Measurements from ENCODE around the gene SHROOM3.

The SHROOM3 gene

DNA sequence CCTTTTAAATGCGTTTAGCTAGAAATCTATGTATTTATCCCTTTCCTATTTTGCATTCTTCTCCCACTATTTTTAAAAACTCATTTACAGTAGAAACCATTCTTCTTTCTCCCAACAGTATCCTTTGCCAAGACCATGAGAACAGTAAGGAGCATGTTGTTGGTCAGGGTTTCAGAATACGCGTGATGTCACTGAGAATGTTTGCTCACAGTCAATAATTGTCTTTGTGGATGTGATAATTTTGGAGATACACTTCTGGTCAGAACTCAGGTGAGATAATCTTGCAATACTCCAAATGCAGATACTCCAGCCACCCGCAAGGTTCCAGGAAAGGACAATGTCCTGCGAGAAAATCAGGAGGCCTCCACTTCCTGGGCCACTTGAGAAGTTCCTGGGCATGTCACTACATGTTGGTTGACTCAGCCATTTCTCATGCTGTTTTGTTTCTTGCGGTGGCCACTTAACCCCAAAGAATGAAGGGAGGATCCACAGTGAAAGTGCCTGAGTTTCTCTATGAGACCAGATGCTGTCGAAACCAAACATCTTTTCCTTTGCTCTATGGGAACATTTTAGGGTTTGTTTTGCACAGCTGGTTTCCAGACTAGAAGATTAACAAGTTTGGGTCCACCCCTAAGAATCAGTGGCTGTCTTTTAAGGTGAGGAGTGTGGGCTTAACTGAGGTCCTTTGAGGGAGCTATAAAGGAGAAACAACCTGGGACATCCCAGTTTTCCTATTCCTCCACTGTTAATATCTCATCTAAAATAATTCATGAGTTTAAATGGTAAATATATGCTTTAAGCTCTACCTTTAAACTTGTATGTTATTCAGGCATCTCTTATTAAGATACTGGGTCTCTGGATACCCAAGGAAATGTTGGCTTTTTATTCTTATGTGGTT lies 346.9 kb downstream of the SHROOM3 start:
- DNase-seq (ENCODE audit: low read depth), result peak; percentile 98

DNA sequence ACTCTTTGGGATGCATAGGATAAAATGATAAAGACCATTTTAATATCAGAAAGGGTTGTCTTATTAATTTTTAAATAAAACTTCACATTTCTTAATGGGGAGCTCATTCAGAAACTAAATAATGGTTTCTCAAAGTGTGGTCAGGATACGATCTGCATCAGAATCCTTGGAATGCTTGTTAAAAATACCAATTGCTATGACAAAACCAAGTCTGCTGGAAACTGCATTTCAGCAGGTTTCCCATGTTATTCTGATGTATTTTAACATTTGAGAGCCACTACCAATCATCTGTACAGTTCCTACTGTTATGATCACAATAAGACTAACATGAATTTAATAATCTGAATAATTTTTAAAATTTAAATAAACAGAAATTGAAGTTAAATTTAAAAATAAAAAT lies 347.8 kb downstream of the SHROOM3 start:
- peak; percentile 90 for DNase-seq (ENCODE audit: low read depth)

DNA sequence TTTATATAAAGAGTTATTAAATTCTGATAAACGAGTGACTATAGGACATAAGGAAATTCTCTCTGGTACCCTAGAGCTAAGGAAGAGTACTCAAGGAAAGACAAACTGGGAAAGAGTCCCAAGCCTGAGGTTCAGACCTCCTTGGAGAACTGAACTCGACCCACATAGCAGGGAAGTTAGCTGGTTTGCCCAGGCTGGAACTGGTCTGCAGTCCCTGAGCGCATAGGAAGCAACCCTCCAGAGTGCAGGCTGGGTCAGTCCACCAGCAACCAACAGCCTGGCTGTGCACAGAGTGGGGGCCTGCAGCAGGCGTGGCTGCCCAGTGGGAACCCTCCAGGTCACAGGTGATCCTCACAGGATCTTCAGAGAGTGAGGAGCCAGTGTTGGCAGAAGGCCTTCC lies 348.8 kb downstream of the SHROOM3 start:
- peak; percentile 43 for DNase-seq (ENCODE audit: low read depth)

DNA sequence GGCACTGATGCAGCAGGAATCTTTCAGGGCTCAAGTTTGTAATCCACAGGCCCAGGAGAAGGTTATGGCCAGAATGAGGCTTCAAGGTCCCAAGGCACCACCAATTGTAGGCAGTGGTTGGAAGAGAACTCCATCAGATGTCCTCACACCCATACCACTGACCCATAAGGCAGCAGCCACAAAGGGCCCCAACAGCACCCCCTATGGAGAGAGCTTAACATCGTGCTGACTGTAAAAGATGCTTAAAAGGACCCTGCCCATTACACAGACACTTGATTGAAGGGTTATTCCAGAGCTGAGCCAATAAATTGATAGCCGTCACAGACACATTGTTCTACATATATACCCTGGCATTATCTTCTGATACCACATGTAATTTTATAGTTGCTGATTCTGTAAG lies 349.2 kb downstream of the SHROOM3 start:
- peak; percentile 30 for DNase-seq (ENCODE audit: low read depth)

DNA sequence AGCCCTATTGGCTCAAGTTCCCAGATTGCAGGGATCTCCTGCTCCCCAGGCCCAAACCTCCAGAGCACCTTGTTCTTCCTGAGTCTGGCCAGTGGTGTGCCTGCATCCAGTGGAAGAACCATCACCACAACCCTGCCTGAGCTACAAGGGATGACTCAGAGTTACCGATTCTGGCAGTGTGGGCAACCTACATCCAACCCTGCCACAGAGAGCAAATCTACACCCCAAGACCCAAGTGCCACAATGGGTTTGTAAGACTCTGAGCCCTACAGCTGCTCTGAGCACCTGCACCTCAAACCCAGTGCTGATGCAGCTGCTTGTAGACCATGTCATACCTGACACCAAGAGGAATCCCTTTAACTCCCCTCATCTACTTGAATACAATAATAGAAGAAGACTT lies 352.9 kb downstream of the SHROOM3 start:
- DNase-seq (ENCODE audit: low read depth), result no peak

DNA sequence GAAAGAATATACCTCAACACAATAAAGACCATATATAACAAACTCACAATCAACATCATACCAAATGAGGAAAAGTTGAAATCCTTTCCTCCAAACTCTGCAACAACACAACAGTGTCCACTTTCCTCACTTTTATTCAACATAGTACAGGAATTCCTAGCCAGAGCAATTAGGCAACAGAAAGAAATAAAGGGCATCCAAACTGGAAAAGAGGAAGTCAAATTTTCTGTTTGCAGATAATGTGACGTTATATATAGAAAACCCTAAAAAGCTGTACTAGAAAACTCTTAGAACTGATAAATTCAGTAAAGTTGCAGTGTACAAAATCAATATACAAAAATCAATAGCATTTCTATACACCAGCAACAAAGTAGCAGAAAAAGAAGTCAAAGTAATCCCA lies 355.3 kb downstream of the SHROOM3 start:
- no peak for DNase-seq (ENCODE audit: low read depth)

DNA sequence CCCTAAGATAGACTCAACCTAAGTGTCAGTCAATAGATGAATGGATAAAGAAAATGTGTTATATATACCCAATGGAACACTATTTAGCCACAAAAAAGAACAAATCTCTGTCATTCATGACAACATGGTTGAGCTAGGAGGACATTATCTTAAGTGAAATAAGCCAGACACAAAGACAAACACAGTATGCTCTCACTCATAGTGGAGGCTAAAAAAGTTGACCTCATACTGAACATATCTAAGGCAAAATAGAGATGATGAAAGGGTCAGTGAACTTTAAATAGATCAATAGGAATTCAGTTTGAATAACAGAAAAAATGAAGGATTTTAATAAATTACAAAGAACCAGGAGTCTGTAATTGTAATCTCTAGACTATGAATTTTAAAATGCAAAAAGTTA lies 356.4 kb downstream of the SHROOM3 start:
- DNase-seq (ENCODE audit: low read depth), result no peak

DNA sequence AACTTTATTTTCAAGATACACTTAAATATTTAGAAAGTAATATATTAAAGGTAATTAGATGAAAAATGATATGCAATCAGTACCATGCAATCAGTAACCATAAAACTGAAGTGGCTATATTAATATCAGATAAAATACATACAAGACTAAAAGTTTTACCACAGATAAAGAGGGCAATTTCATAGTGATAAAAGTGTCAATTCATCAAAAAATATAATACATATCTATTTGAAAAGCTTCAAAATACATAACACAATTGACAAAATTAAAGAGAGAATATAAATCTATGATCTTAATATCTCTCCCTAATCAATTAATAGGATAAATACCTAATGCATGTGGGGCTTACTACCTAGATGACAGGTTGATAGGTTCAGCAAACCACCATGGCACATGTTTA lies 357.4 kb downstream of the SHROOM3 start:
- DNase-seq (ENCODE audit: low read depth), result no peak

DNA sequence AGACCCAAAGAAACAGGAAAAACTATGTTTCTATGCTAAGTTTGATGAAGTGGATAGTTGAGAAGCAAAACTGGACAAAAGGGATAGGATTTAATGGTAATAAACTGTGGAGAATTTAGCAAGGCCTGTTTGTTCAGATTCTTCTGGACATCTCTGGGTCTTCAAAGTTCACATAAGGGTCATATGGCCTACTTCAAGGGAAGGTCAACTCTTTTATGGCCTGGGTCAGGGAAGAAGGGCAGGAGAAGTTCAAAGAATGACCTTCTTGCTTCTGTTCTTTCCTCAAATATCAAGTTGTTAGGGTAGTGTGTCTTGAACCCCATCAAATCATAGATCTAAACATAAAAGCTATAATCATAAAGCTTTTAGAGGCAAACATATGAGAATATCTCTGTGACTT lies 360.2 kb downstream of the SHROOM3 start:
- DNase-seq (ENCODE audit: low read depth), result no peak

DNA sequence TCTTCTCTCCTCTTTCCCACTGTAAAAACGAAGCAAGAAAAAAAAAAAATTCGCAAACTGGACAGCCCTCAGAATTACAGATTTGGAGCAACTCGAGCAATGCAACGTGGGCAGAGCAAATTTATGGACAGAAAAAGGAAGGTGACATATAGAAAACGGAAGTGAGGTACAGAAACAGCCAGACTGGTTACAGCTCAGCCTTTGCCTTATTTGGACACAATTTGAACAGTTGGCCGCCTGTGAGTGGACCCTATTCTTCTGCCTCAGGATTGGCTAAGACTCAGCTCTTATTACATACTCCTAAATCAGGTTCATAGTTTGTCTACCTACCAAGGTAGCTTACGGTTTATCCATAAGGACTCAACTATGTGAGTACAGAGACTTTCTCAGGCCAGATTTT lies 364.1 kb downstream of the SHROOM3 start:
- DNase-seq (ENCODE audit: low read depth), result no peak

DNA sequence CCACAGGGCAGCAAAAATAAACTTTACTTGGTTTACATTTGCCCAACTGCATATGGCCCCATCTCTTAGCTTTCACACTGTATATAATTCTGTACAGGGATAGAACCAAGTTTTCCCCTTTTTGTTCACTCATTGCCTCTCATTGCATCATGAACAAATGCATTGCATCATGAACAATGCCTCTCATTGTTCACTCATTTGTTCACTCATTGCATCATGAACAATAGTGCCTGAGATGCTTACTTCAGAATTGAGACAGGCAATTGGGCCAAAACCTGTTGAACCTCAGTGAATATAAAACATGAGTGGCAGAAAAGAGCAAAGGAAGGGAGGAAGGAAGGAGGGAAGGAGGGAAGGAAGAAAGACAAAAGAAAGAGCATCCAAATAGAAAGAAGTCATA lies 364.7 kb downstream of the SHROOM3 start:
- DNase-seq (ENCODE audit: low read depth), result no peak

DNA sequence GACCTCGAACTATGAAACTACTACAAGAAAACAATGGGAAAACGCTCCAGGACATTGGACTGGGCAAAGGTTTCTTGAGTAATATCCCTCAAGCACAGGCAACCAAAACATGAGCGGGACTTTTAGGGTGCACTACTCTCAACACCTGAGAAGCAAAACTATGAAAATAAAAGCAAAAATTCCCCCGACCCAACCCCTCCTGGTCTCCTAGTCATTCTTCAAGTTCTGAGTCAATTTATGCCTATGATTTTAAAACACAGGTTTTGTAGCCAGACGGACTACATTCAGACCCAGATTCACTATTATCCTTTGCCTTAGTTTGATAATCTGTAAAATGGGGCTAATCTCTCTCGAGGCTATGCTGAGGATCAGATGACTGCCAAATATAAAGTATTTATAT lies 365.9 kb downstream of the SHROOM3 start:
- no peak for DNase-seq (ENCODE audit: low read depth)

DNA sequence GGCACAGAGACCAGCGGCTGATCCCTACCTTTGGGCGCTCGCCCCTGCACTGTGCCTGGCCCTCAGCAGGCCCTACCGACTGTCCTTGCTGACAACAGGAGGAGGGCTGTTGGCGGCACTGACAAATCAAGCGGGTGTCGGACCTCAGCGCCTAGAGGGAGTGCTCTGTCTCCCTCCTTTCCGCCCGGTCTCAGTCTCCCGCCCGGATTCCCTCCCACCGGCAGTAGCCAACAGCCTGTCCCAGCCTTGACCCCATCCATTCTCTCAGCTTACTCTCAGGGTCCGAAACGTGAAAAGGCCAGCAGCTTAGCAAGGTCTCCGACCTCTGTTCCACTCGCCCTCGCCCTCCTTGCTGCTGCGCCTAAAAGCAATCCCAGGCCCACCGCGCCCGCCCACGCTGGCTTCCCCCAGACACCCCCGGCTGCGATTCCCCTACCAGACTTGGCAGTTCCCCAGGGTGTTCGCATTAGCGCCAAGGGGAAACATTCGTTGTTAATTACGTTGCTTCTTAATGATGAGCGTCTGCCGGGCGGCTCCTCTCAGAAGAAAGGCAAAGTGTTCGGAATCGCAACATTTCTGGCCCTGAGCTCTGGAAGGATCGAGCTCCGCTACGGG lies 366.7 kb downstream of the SHROOM3 start:
- DNase-seq (ENCODE audit: low read depth), result no peak

DNA sequence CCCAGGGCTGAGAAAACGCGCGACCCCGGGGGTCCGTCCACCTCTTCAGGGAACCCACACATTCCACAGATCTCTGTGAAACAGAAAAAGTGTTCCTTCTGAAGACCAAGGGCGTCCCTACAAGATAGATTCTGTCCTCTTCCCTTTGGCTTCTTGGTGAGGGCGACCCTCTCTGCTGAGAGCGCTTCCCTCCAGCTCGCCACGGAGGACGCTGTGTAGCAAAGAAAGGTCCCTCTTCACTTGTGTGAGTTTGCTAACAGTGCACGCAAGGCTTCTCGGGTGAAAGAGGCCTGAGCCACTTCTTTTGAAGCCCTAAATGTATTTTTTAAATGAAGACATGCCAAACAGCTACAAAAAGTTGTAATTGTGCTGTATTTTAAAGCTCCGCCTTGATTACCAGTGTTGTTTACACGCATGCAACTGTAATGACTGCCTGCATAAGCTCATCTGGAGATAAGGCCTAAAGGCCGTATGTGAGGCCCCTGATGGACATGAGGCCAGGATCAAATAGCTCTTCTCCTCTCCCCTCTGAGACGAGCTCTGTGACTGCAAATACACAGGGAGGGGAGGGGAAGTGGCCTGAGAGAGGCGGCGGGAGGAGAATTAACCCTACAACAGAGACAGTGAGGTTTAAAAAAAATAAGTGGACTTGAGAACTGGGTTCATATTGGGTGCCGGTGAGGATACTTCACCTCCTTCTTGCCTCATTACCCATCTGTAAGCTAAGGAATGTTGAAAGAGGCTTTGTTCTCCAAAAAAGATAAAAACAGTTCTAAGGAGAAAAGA lies 367.4 kb downstream of the SHROOM3 start:
- DNase-seq (ENCODE audit: low read depth), result peak; percentile 31

DNA sequence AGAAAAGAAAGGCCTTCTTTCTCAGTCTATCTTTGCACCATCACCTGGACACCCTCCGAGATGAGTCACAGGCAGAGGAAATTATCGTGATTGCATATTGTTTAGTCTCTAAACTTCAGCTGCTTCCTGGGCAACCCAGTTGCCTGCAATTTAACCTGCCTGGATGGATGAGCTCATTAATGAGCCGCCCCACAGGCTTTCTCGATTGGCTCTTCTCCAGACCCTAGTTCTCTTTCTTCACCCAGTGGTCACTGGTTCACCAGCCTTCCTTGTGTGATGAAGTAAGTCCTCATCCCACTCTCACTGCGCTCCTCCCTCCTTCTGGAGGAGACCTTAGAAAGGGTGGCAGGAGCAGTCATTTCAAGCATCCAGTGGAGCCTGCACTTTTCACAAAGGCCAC lies 368.5 kb downstream of the SHROOM3 start:
- DNase-seq (ENCODE audit: low read depth), result peak; percentile 91

DNA sequence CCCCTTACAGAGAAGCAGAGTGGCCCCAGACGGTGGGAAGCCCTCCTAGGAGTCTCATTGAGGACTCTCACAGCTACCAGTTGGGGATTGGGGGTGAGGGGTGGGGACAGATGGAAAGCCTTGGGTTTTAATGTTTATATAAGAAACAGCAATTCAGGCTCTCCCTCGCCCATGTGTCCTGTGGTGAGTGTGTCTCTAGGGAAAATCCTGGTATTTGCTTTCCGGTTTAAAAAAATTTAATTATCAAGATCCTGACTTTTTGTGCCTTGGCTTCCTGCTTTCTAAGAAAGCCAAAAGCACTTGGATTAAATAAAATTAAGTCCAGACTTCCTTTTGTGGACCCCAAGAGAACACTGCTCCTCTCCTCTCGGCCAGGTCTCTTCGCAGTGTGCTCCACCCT lies 369.1 kb downstream of the SHROOM3 start:
- no peak for DNase-seq (ENCODE audit: low read depth)

DNA sequence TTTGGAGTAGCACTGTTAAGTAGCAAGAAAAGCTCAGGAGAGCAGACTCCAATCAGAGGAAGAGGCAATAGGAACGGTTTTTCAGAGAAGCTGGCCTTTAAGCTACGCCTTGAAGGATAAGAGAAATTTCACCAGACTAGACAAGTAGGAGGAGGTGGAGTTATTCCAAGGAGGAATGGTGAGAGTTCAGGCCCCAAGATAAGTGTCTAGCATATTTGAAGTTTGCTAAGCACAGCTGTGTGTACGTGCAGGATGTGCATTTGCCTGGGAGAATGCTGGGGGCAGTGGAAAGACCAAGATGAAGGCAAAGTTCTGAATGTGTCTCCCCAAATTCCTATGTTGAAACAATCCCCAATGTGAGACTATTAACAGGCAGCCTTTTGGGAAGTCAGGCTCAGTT lies 371.3 kb downstream of the SHROOM3 start:
- no peak for DNase-seq (ENCODE audit: low read depth)

DNA sequence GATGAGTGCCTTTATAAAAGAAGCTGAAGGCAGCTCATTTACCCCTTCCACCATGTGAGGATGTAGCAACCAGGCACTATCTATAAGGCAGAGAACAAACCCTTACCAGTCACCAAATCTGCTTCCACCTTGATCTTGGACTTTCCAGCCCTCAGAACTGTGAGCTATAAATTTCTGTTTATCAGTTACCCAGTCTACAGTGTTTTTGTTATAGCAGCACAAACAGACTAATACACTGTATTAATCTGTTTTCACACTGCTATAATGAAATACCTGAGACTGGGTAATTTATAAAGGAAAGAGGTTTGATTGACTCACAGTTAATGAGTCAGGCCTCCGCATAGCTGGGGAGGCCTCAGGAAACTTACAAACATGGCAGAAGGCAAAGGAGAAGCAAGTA lies 371.7 kb downstream of the SHROOM3 start:
- DNase-seq (ENCODE audit: low read depth), result no peak

DNA sequence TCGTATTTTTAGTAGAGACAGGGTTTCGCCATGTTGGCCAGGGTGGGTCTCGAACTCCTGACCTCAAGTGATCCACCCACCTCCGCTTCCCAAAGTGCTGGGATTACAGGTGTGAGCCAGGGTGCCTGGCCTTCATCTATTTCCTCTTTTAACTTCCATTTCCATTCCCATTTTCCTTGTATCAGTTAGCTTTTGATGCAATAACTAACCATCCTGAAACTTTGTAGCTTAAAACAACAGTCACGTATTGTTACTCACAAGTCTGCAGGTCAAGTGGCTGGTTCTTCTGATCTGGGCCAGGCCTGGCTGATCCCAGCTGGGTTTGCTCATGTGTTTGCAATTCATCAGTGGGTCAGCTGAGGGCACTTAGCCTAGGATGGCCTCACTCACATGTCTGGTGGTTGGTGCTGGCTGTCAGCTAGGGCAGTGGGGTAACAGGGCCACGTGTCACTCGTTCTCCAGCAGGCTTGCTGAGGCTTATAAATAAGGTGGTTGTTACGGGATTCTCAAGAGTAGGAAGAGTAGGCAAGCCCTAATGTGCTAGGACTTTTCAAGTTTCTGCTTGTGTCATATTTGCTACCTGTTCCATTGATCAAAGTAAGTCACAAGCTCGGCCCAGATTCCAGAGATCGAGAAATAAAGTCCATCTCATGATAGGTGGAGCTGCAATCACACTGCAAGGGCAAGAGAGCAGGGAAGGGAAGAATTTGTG lies 374.7 kb downstream of the SHROOM3 start:
- DNase-seq (ENCODE audit: low read depth), result peak; percentile 50

DNA sequence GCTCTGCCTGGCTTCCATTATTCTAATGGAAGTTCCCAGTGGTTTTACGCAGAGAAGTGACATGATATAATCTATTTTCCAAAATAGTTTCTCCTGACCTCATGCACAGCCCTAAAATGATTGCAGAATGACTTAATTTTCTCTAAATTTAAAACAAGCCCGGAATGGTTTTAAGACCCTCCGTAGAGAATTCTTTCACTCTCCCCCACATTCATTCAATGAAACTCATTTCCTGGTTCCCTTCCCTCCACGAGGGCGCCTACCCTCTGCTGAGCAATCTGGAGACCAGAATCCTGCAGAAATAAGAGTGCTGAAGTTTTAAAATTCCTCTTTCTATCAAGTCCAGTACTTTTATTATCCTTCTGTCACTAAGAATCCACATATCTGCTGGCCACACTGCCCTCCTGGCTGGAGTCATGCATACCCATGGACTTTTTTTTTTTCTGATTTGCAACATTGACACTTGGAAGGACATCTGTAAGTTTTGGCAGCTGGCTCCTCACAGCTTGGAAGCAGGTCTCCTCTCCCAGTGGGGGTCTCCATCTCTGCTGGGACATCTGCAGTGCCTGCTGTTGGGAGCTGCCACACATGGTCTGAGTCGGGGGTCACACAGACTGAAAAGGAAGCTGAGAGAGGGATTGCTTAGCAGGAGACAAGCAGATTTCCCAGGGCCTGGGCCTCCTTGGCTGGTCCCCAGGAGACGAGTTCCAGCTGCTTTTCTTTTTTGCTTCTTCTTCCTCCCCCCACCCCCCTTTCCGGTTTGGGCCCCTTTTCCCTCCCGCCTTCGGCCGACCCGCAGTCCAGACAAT lies 376.8 kb downstream of the SHROOM3 start:
- DNase-seq (ENCODE audit: low read depth), result peak; percentile 56

DNA sequence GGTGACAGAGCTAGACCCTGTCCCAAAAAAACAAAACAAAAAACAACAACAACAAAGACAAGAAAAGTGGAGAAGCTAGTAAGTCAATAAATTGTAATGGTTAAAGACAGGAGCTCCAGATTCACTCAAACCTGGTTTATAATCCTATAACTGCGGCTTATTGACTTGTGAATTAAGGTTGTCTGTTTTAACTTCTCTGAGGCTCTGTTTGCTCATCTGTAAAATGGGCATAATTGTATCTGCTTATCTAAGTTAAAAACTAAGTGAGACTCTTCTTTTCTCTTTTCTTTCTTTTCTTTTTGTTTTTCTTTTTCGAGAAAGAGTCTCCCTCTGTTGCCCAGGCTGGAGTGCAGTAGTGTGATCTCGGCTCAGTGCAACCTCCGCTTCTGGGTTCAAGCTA lies 378.0 kb downstream of the SHROOM3 start:
- DNase-seq (ENCODE audit: low read depth), result no peak

Data from iris pigment epithelial cell (primary cell).